SU-DHL-6 (cell line): ENCODE results near the gene OGFOD2.

ENCODE experiments used
- H2AFZ ChIP-seq: fragments of 200-600 bp; sonication (generic); 2 replicates; pipeline ENCODE4 v1.6.1; 2014; ENCODE audit warnings: low read depth, mild to moderate bottlenecking, moderate library complexity, mixed read lengths, antibody characterized with exemption, low read length; ENCODE audit not compliant: severe bottlenecking
- H3F3A ChIP-seq: fragments of 200-600 bp; shearing (Covaris generic); 2 replicates; pipeline ENCODE4 v1.6.0; 2016; ENCODE audit warnings: antibody characterized with exemption, mild to moderate bottlenecking; ENCODE audit not compliant: insufficient read depth
- H3K27ac ChIP-seq: fragments of 200-600 bp; sonication (generic); 2 replicates; pipeline ENCODE4 v1.5.1; 2016; ENCODE audit warnings: low read depth, mild to moderate bottlenecking, low read length, moderate library complexity, mixed read lengths
- H3K27me3 ChIP-seq: fragments of 200-600 bp; sonication (generic), shearing (Covaris generic); 2 replicates; pipeline ENCODE4 v1.6.0; 2014; ENCODE audit warnings: mild to moderate bottlenecking, low read length
- H3K36me3 ChIP-seq: fragments of 200-600 bp; sonication (generic); 2 replicates; pipeline ENCODE4 v1.6.1; 2014; ENCODE audit warnings: mild to moderate bottlenecking, low read length, mixed read lengths
- H3K4me2 ChIP-seq: fragments of 300-600, 200-600 bp; shearing (Covaris generic), sonication (generic); 2 replicates; pipeline ENCODE4 v1.6.0; 2014; ENCODE audit warnings: low read length, low read depth, mild to moderate bottlenecking; ENCODE audit not compliant: poor library complexity, severe bottlenecking
- H3K4me3 ChIP-seq: fragments of 200-600 bp; sonication (generic); 2 replicates; pipeline ENCODE4 v1.5.1; 2014; ENCODE audit warnings: antibody characterized with exemption, low read length, mild to moderate bottlenecking, mixed read lengths; ENCODE audit not compliant: insufficient read depth, poor library complexity, severe bottlenecking
- H3K79me2 ChIP-seq: fragments of 200-600 bp; sonication (generic); 2 replicates; pipeline ENCODE4 v1.6.1; 2014; ENCODE audit warnings: mild to moderate bottlenecking, low read length, moderate library complexity; ENCODE audit not compliant: insufficient read depth
- H3K9ac ChIP-seq: fragments of 200-600 bp; sonication (generic); 2 replicates; pipeline ENCODE4 v1.7.0; 2014; ENCODE audit warnings: mild to moderate bottlenecking, low read length
- H3K9me2 ChIP-seq: fragments of 200-600 bp; sonication (generic); replicated peaks from 2 replicates; pipeline ENCODE4 v1.6.1; 2014; ENCODE audit warnings: low read length; ENCODE audit not compliant: insufficient read depth
- H3K9me3 ChIP-seq: fragments of 200-600 bp; sonication (generic); 2 replicates; pipeline ENCODE4 v1.6.1; 2014; ENCODE audit warnings: low read length, mixed read lengths; ENCODE audit not compliant: insufficient read depth
- H4K20me1 ChIP-seq: fragments of 200-600 bp; sonication (generic); 2 replicates; pipeline ENCODE4 v1.6.1; 2014; ENCODE audit warnings: low read depth, mild to moderate bottlenecking, antibody characterized with exemption, low read length, moderate library complexity, mixed read lengths
- CTCF ChIP-seq: fragments of 200-600 bp; sonication (generic); IDR thresholded peaks from one replicate; pipeline ENCODE4 v1.5.1; 2017; ENCODE audit warnings: antibody characterized with exemption, mild to moderate bottlenecking, low read length, moderate library complexity; ENCODE audit not compliant: insufficient read depth, poor library complexity, severe bottlenecking
- EZH2phosphoT487 ChIP-seq: fragments of 200-600 bp; sonication (generic), shearing (Covaris generic); conservative IDR thresholded peaks from 2 replicates; pipeline ENCODE4 v1.6.1; 2018; ENCODE audit warnings: mild to moderate bottlenecking, antibody characterized with exemption, low read length, moderate library complexity, mixed read lengths

Gene OGFOD2

GRCh38 chr12:122942637-122943036 lies 32.4 kb upstream of the OGFOD2 start:
- Histone ChIP-seq H3K27me3 (no peaks in the 10 kb centered on the region), H3K27ac (no peak overlapping the region), H3K4me2 (no peak overlapping the region), H3F3A (no peaks in the 10 kb centered on the region), H3K9me2 (no peaks in the 10 kb centered on the region), H3K4me3 (no peak overlapping the region), H3K36me3 (no peaks in the 10 kb centered on the region), H3K9me3 (no peaks in the 10 kb centered on the region), H4K20me1 (no peaks in the 10 kb centered on the region), H2AFZ (no peak overlapping the region), H3K9ac (no peak overlapping the region), H3K79me2 (no peaks in the 10 kb centered on the region)
- no peak for TF ChIP-seq CTCF
- TF ChIP-seq EZH2phosphoT487: no peak

GRCh38 chr12:122943196-122943595 lies 31.8 kb upstream of the OGFOD2 start:
- H3K36me3 ChIP-seq: no peaks in the 10 kb centered on the region
- H3K27ac ChIP-seq: no peak overlapping the region
- H3K9me2 ChIP-seq: no peaks in the 10 kb centered on the region
- no peaks in the 10 kb centered on the region for H3K9me3 ChIP-seq
- no peaks in the 10 kb centered on the region for H3F3A ChIP-seq
- H3K27me3 ChIP-seq: no peaks in the 10 kb centered on the region
- TF ChIP-seq CTCF: no peak
- TF ChIP-seq EZH2phosphoT487: no peak
- no peak overlapping the region for H2AFZ ChIP-seq
- no peaks in the 10 kb centered on the region for H3K79me2 ChIP-seq
- H4K20me1 ChIP-seq: no peaks in the 10 kb centered on the region
- no peak overlapping the region for H3K4me3 ChIP-seq
- H3K4me2 ChIP-seq: no peak overlapping the region
- no peak overlapping the region for H3K9ac ChIP-seq

GRCh38 chr12:122944605-122945592 lies 30.1 kb upstream of the OGFOD2 start:
- no peaks in the 10 kb centered on the region for H3K9me2 ChIP-seq
- no peak overlapping the region for H2AFZ ChIP-seq
- no peak overlapping the region for H3K27ac ChIP-seq
- no peak overlapping the region for H3K4me2 ChIP-seq
- no peaks in the 10 kb centered on the region for H4K20me1 ChIP-seq
- no peaks in the 10 kb centered on the region for H3F3A ChIP-seq
- H3K79me2 ChIP-seq: no peaks in the 10 kb centered on the region
- H3K9me3 ChIP-seq: no peaks in the 10 kb centered on the region
- H3K9ac ChIP-seq: no peak overlapping the region
- no peaks in the 10 kb centered on the region for H3K27me3 ChIP-seq
- H3K36me3 ChIP-seq: no peaks in the 10 kb centered on the region
- TF ChIP-seq EZH2phosphoT487 (no peak), CTCF (no peak)
- no peak overlapping the region for H3K4me3 ChIP-seq
